Right forelimb (tissue), 1 donor: ENCODE measurements around the gene EBF3.
"Not testable (repeated sequence)": the region's sequence is repeated elsewhere in the genome, so short reads cannot be mapped to it uniquely, and the experiment has no call there.

Experiments
- DNase-seq: peaks from one replicate; pipeline ENCODE4 v3.0.0-alpha.2; 2018

EBF3 gene

DNA sequence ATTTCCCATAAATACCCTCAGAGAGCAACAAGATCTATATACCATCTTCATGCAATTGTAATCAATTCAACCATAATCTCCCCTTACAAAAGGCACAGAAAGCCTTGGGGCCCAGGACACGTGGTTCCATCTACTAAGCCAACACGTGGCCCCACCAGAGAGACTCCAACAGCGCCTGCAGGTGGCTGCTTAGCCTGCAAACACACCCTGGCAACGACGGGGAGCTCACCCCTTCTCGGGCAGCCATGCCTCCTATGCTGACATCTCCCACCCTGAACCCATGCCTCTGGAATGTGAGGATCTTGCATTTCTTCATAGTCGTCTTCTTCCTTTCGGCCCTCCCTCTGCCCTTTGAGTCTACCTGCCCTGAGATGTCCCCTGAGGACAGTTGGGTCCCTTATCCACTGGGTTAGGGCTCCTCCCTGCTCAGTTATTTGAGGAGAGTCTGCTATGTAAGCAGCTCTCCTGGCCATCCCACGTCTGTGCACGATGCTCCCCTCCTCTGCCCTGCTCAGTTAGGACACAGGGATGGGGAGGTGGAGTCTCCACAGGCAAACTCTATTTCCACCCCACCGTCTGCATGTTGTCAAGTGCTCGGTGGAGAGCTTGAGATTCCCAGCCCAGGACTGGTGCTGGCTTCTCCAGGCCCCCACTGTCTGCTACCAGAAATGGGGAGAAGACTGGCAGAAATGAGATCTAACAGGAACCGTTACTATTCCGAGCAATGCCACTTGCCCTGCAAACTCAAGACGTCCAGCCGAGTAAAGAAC, 36.5 kb downstream of the EBF3 start:
- no peak for DNase-seq

DNA sequence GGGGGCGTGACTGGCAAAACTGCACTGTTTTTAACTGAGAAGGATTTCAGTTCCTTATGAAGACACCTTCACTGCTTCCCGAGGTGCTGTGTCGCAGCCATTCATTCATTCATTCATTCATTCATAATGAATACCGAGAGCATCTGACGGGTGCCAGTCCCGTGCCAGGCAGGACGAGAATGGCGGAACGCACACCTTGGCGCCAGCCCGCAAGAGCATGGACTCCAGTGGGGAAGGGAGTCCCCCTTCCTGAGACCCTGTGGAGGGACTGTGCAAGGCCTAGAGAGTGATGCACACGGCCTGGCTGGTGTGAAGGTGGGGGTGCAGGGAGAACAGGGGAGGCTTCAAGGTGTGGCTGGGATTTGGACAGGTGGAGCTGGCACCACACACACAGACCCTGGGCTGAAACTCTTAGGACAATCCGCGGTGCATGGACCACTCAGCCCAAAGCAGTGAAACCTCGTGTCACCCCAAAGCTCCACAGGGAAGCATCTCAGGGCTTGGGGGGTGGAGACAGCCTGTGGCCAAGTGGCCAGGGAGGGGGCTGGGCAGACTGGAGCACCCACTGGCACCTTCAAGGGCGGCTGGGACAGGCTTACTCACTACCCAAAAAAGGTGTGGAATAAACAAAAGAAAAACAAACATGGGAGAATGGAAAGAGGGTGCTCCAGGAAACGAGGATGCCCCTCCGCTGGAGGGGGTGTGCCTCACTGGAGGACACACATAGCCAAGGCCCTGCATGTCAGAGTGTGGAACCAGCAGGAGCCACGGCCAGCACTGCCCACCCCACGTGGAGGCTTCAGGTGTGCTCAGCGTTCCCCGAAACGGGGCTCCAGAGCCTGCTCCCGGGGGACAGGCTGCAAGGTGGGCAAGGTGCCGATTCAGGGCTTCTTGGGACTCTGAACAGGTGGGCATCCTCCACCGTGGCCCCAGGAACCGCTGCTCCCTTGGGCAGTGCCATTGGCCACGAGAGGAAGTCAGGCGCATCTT, 37.7 kb downstream of the EBF3 start:
- DNase-seq: no peak

- no peak for DNase-seq
These were observed 39.5 kb downstream of the EBF3 start for GRCh38 chr10:129924375-129925085.

DNA sequence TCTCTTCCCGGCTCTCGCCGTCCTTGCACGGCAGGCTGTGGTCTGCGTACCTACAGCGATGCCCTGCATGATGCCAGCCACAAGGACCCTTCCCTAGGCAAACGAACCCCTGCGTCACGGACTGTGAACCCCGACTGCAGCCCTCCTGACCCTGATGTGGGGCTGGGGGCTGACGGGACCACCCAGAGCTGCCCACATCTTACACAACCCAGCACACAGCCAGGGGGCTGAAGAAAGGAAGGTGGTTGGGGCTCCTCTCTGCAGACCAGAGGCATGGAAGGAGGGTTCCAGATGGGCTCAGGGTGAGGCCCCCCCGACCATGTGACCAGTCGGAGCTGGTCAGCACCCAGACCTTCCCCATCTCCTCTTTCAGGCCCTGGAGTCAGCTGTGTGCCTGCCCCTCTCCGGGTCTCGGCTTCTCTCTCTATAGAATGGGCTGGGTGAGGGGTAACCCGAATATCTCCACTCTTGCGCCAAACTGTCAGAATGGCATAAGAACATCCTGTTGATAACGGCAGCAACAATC, 41.4 kb downstream of the EBF3 start:
- DNase-seq: no peak

GRCh38 chr10:129921801-129922597, 42.1 kb downstream of the EBF3 start:
- no peak for DNase-seq

DNA sequence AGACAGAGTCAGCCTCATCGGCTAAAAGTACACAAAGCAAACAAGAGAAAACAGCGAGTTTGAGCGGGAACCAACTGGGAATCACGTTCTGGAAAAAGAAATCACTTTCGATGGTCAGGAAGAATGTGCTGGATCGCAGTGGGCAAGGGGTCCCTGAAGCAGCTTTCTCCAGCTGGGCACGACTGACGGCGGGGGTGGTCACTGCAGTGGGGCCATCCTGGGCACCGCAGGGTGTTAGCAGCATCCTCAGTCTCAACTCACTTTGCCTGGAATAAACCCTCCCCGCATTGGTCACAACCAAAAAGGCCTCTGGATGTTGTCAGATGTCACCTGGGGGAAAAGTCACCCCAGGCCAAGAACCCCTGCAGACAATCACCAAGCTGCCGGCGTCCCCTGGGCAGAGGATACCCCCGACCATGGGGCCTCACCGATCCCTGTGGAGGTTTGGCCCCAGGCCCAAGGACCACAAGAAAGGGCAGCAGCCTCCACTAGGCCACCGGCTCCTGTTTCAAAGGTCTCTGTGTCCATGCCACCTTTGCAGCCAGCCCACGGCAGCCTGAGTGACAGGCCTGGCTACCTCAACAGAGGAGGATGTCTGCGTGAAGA, 42.9 kb downstream of the EBF3 start:
- DNase-seq: no peak

GRCh38 chr10:129920187-129920586, 43.9 kb downstream of the EBF3 start:
- DNase-seq: not testable (repeated sequence)

DNA sequence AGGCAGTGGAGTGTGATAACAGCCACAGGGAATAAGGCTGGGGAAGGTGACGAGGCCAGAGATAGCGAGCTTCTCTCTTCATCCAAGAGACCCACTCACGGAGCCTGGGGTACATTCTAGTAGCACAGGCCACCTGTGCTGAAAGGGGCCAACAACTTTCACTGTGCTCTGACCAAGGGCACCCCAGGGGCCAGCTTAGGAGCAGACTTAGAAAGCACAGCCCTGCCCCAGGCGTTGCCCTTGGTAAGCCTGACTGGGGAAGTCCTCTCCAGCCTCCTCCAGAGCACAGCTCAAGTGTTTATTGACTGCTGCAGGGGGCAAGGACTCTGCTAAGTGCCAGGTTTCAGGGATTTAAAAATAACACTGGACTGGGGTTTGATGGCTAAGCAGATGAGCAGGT, 44.7 kb downstream of the EBF3 start:
- DNase-seq: no peak

DNA sequence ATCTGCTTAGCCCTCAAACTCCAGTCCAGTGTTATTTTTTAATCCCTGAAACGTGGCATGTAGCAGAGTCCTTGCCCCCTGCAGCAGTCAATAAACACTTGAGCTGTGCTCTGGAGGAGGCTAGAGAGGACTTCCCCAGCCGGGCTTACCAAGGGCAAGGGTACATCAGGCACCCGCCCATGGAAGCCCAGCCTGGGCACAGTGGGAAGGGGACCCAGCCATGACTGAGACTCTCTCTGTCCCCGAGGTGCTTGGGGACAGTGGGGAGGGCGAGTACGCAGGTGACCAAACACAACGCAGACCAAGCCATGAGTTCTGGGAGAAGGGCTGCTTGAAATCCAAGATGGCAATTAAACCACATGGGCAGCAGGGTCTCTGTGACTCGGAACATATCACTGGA, 45.2 kb downstream of the EBF3 start:
- DNase-seq: no peak

- no peak for DNase-seq
These were observed 45.7 kb downstream of the EBF3 start for GRCh38 chr10:129918401-129918800.

GRCh38 chr10:129917936-129918335, 46.1 kb downstream of the EBF3 start:
- DNase-seq: no peak

GRCh38 chr10:129916506-129916995, 47.5 kb downstream of the EBF3 start:
- no peak for DNase-seq

DNA sequence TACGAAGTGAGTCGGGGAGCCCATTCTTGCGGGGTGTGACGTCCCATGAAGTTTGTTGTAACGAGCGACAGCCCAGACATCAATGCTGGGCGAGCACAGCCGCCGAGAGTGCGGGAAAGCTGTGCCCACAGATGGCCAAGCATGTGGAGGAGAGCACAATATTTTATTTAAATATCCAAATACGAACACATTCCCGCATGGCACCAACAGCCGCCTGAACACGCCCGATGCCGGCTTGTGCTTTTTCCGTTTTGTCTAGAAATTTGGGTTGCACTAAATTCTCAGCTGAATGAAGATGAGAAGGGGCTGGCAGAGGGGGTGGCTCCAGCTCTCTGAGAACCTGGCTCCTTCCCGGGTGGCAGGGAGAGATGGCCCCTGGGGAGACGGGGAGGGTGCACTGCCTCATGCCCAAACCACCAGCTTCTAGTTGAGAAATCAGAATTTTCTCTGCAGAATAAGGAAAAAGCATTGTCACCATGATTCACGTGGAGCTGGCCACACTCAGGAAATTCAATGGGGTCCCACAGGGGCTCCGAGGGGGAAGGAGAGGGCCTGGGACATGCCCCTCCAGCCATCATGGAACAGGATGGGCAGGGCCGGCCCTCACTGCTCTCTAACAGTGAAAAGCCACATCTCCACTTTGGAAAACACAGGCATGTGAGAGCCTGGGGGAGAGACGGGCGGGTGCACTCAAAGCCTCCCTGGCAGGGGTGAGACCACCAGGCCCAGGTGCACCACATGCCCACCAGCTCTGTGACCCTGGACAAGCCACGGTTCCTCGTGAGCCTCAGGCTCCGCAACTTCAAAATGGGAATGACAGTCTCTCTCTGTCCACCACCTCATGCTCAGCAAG, 48.3 kb downstream of the EBF3 start:
- no peak for DNase-seq

DNA sequence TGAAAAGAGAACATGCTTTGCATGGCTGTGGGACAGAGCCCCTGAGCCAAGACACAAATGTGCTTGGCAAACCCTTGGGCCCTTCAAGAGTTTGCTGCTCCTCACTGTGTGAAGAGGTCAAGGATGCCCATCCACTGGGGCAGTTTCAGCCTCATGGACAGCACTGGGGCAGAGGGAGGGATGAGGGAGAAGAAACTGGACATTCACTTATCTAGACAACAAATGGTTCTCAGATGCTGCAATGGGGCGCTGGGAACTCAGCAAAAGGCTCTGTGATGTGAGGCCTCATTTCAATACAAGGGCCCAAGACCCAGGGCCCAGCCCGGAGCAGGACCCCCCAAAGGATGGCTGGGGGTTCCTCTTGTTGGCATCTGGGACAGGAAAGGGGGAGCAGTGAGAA, 49.1 kb downstream of the EBF3 start:
- DNase-seq: no peak

- DNase-seq: no peak
These were observed 49.8 kb downstream of the EBF3 start for GRCh38 chr10:129914153-129914855.

DNA sequence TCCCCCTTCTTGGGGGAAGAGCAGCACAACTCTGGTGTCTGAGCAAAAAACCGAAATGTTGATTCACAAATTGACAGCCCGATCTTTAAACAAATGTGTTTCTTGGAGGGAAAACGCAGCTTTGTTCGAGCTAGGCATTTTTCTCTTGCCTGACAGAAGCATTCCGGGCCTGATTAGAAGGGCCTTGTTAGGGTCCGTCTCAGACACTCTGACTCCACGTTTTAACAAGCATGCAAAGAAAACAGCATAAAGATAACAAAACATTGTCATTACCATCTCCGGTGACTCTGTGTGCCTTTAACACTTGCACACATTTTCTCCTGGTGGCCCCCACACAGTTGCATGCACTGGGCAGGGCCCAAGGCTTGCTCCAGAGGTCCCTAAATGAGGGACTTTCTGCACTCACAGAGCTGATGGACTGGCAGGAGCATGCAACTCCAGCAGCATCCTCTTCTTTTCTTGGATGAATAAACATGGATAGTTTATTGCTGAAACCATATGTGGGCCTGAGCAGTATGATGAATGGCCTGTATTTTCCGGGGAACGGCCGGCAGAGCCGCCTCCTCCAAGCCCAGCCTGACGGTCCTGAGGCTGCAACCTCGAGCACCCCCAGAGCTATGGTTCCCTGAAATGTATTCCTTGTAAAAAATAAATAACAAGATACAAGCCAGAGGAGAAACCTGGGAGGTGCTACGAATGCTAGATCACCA, 50.9 kb downstream of the EBF3 start:
- DNase-seq: no peak

GRCh38 chr10:129912166-129912917, 51.7 kb downstream of the EBF3 start:
- no peak for DNase-seq

DNA sequence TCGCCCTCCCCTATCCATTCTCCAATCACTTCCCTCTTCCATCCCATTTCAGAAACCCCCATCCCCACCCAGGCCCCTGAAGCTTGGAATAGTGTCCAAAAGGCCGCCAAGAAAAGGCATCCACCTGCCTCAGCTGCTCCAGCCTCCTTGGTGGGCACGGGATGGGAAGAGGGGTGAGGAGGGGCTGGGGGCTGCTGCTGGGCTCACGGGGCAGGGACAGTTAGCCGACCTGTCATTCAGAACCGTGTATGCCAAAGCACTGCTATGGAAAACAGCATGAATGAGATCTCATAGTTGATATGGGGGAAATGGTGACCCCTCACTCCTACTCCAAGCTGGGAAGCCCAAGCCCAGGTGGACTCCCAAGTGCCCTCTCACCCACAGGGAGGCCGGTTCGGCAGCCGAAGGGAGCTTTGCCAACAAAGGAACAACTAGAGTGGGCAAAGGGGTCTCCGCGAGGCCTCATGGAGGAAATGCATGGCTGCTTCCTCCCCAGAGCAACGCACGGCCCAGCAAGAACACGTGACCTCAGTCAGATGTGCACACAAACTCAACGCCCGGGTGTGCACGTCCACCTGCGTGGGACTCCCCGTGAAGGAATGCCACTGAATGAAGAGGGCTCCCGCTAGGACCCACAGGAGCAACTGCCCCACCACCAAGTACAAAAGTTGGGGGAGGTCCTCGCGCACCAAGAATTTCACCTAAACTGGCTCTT, 52.5 kb downstream of the EBF3 start:
- DNase-seq: no peak
